ENCODE measurements around the gene MRM2. TPM values are rescaled to one million over a fixed set of nuclear protein-coding genes. Genes with fewer than 3 reads are reported as not detected.

The MRM2 gene
- total and polyA plus RNA-seq, 10 of the 15 experiments (the other 5 are each of a cell fraction or from before 2014, with no cell fraction given), result 43.2 to 128 (median 71.4) TPM

- TF ChIP-seq, protein P1, sequence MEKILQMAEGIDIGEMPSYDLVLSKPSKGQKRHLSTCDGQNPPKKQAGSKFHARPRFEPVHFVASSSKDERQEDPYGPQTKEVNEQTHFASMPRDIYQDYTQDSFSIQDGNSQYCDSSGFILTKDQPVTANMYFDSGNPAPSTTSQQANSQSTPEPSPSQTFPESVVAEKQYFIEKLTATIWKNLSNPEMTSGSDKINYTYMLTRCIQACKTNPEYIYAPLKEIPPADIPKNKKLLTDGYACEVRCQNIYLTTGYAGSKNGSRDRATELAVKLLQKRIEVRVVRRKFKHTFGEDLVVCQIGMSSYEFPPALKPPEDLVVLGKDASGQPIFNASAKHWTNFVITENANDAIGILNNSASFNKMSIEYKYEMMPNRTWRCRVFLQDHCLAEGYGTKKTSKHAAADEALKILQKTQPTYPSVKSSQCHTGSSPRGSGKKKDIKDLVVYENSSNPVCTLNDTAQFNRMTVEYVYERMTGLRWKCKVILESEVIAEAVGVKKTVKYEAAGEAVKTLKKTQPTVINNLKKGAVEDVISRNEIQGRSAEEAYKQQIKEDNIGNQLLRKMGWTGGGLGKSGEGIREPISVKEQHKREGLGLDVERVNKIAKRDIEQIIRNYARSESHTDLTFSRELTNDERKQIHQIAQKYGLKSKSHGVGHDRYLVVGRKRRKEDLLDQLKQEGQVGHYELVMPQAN (conservative IDR thresholded peaks at IDR 0.05), result 0 out of 2 replicates have a peak, but pooled peaks have one; percentile 16
- TF ChIP-seq TARDBP (IDR thresholded peaks at IDR 0.05; ENCODE audit: borderline replicate concordance) (no peak; the same call in 1 of the 2 replicates), ESRRA (IDR thresholded peaks at IDR 0.05; ENCODE audit: low read length) (no peak), HDAC6 (IDR thresholded peaks at IDR 0.05; ENCODE audit: unreplicated experiment) (no peak), ZNF274 (IDR thresholded peaks at IDR 0.05; ENCODE audit: insufficient read depth, insufficient read length) (no peak), CHD4 (IDR thresholded peaks at IDR 0.05) (no peak), NR2C1 (IDR thresholded peaks at IDR 0.05) (no peak), NFYA (IDR thresholded peaks at IDR 0.05; ENCODE audit: borderline replicate concordance, low read depth, low read length) (no peak), HDAC2 (IDR thresholded peaks at IDR 0.05) (no peak), POLR2AphosphoS2 (IDR thresholded peaks at IDR 0.05; ENCODE audit: low read depth, low read length) (no peak; the same call in 1 of the 2 replicates), KDM1A (IDR thresholded peaks at IDR 0.05; ENCODE audit: borderline replicate concordance) (no peak), ATF3 (IDR thresholded peaks at IDR 0.05; ENCODE audit: borderline replicate concordance, extremely low read depth, low read depth, low read length) (no peak), IRF4 (IDR thresholded peaks at IDR 0.05; ENCODE audit: low read depth, low read length) (peak; percentile 97), ZNF592 (IDR thresholded peaks at IDR 0.05) (peak; percentile 91), NFXL1 (IDR thresholded peaks at IDR 0.05; ENCODE audit: borderline replicate concordance) (no peak), ZNF207 (IDR thresholded peaks at IDR 0.05; ENCODE audit: borderline replicate concordance) (no peak), NR2C2 (IDR thresholded peaks at IDR 0.05; ENCODE audit: borderline replicate concordance, control insufficient read depth, insufficient read length, low read depth) (no peak), RCOR1 (conservative IDR thresholded peaks at IDR 0.05; ENCODE audit: low read depth, low read length) (no peak), CBX5 (IDR thresholded peaks at IDR 0.05; ENCODE audit: low read depth) (peak; percentile 92), RAD21 (IDR thresholded peaks at IDR 0.05; ENCODE audit: insufficient read depth, low read depth, low read length) (no peak)
- TF ChIP-seq, protein P2, sequence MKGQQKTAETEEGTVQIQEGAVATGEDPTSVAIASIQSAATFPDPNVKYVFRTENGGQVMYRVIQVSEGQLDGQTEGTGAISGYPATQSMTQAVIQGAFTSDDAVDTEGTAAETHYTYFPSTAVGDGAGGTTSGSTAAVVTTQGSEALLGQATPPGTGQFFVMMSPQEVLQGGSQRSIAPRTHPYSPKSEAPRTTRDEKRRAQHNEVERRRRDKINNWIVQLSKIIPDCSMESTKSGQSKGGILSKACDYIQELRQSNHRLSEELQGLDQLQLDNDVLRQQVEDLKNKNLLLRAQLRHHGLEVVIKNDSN (IDR thresholded peaks at IDR 0.05; ENCODE audit: borderline replicate concordance, extremely low read length, insufficient read depth, low read depth, low read length), result no peak
- TF ChIP-seq, protein P3, sequence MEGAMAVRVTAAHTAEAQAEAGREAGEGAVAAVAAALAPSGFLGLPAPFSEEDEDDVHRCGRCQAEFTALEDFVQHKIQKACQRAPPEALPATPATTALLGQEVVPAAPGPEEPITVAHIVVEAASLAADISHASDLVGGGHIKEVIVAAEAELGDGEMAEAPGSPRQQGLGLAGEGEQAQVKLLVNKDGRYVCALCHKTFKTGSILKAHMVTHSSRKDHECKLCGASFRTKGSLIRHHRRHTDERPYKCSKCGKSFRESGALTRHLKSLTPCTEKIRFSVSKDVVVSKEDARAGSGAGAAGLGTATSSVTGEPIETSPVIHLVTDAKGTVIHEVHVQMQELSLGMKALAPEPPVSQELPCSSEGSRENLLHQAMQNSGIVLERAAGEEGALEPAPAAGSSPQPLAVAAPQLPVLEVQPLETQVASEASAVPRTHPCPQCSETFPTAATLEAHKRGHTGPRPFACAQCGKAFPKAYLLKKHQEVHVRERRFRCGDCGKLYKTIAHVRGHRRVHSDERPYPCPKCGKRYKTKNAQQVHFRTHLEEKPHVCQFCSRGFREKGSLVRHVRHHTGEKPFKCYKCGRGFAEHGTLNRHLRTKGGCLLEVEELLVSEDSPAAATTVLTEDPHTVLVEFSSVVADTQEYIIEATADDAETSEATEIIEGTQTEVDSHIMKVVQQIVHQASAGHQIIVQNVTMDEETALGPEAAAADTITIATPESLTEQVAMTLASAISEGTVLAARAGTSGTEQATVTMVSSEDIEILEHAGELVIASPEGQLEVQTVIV (IDR thresholded peaks at IDR 0.05; ENCODE audit: borderline replicate concordance, partially characterized antibody), result peak; percentile 57
Measured at GRCh38 chr7:2237109-2237602, 4.8 kb downstream of the MRM2 start (continued).
